Panc1 (cell line): Measurements from ENCODE around the gene INSC. TPM values are rescaled to one million over a fixed set of nuclear protein-coding genes. Genes with fewer than 3 reads are reported as not detected.

Experiments
- ATAC-seq: fragments of 200-7000 bp; cut with Tn5 transposase; 2 replicates; pipeline ENCODE4 v1.9.1; 2020; ENCODE audit warnings: mild to moderate bottlenecking, moderate library complexity
- BruUV-seq: library from RNA; stranded (reverse); fragments of 400-500 nt; replicated peaks from 2 replicates; lab custom pipeline; 2021; lab: Mats Ljungman, UMichigan
- CTCF ChIA-PET: fragments of 300-600 bp; sonication (Branson Sonifier 250); formaldehyde crosslinking; loops from one replicate; lab custom pipeline; 2022; ENCODE audit warnings: antibody characterized with exemption; lab: Charles Lee
- POLR2A ChIA-PET: fragments of 300-600 bp; sonication (Branson Sonifier 250); formaldehyde crosslinking; loops from one replicate; lab custom pipeline; 2022; ENCODE audit warnings: antibody characterized with exemption; lab: Charles Lee
- DNase-seq: peaks from one replicate; pipeline ENCODE4 v3.0.0-alpha.2; 2010; ENCODE audit warnings: low read depth, low spot score
- H3K27ac ChIP-seq: 2 replicates; pipeline ENCODE4 v1.5.1; 2011; ENCODE audit warnings: mild to moderate bottlenecking, low read length, inconsistent platforms
- H3K27me3 ChIP-seq: fragments of 200-500 bp; sonication (Bioruptor generic); 2 replicates; pipeline ENCODE4 v1.6.0; 2014; ENCODE audit warnings: low read length, inconsistent platforms; ENCODE audit not compliant: control insufficient read depth, insufficient read depth
- H3K36me3 ChIP-seq: fragments of 200-500 bp; sonication (Bioruptor generic); 2 replicates; pipeline ENCODE4 v1.5.1; 2014; ENCODE audit warnings: inconsistent platforms, mild to moderate bottlenecking, low read length, moderate library complexity; ENCODE audit not compliant: control insufficient read depth, insufficient read depth
- H3K4me1 ChIP-seq: 2 replicates; pipeline ENCODE4 v1.5.1; 2011; ENCODE audit warnings: inconsistent platforms, mild to moderate bottlenecking, low read length, moderate library complexity; ENCODE audit not compliant: control insufficient read depth, insufficient read depth
- H3K4me3 ChIP-seq, 2 experiments: 2 replicates each; pipeline ENCODE4 v1.5.1; 2011 to 2012; ENCODE audit warnings: low read depth in 2 of 2, low read length in 2 of 2, mild to moderate bottlenecking in 2 of 2, inconsistent platforms in 1 of 2, moderate library complexity in 1 of 2
- H3K9me3 ChIP-seq: fragments of 200-500 bp; sonication (Bioruptor generic); 2 replicates; pipeline ENCODE4 v1.5.1; 2014; ENCODE audit warnings: low read depth, mild to moderate bottlenecking, inconsistent platforms, low read length, moderate library complexity; ENCODE audit not compliant: control insufficient read depth, insufficient read depth
- CTCF ChIP-seq: fragments of 450-650 bp; IDR thresholded peaks from 2 replicates; pipeline ENCODE4 v1.5.1; 2017; ENCODE audit warnings: mild to moderate bottlenecking
- POLR2AphosphoS5 ChIP-seq: IDR thresholded peaks from 2 replicates; pipeline ENCODE4 v1.6.1; 2012; ENCODE audit warnings: mild to moderate bottlenecking, low read depth, low read length, moderate library complexity
- REST ChIP-seq, 2 experiments: IDR thresholded peaks; 2 replicates each; pipeline ENCODE4 v1.6.1; 2011 to 2012; ENCODE audit warnings: low read depth in 2 of 2, control low read depth in 1 of 2, low read length in 1 of 2, mild to moderate bottlenecking in 1 of 2, moderate library complexity in 1 of 2; ENCODE audit not compliant: insufficient read depth in 1 of 2
- SIN3A ChIP-seq: IDR thresholded peaks from 2 replicates; pipeline ENCODE4 v1.6.1; 2012; ENCODE audit warnings: low read depth, mild to moderate bottlenecking, low read length, moderate library complexity, borderline replicate concordance; ENCODE audit not compliant: insufficient read depth
- TCF7L2 ChIP-seq: IDR thresholded peaks from 2 replicates; pipeline ENCODE4 v1.6.1; 2011; ENCODE audit warnings: mild to moderate bottlenecking, low read depth, low read length, inconsistent platforms
- in situ Hi-C: cut with HindIII; loops from 2 replicates; pipeline ENCODE4 v1.10.0; 2016; ENCODE audit warnings: low sequenced_read_pairs, low pct_unique_long_range_greater_than_20kb
- intact Hi-C: fragments of 100-400 bp; cut with micrococcal nuclease; formaldehyde crosslinking; loops from one replicate; pipeline ENCODE4 v1.10.0; 2022; ENCODE audit not compliant: unreplicated experiment
- total RNA-seq: library from RNA; stranded (reverse); gene quantifications from one replicate; pipeline ENCODE4 v1.2.1, GENCODE V29; 2021; ENCODE audit not compliant: unreplicated experiment

Gene INSC
- total RNA-seq, 1 experiment from 2014 or later = 0.08 TPM

- TF ChIP-seq TCF7L2 (no peak), SIN3A (no peak), REST (IDR thresholded peaks at IDR 0.05; ENCODE audit: insufficient read depth in 1 of 2, low read depth in 2 of 2, low read length in 1 of 2) (no peak), POLR2AphosphoS5 (no peak), CTCF (no peak)
- ATAC-seq (no peak), DNase-seq (no peak)
- Histone ChIP-seq H3K36me3 (no peaks in the 10 kb centered on the region), H3K9me3 (no peaks in the 10 kb centered on the region), H3K4me3 (no peak overlapping the region), H3K4me1 (no peaks in the 10 kb centered on the region), H3K27me3 (no peaks in the 10 kb centered on the region), H3K27ac (no peak overlapping the region)
- POLR2A ChIA-PET = no interaction called here
- CTCF ChIA-PET = no interaction called here
- no TSS peak for BruUV-seq
- intact Hi-C loops (no loop called here), in situ Hi-C loops (no loop called here)
Observed at GRCh38 chr11:15215005-15215404, 100.3 kb downstream of the INSC start.

GRCh38 chr11:15216678-15217077, 102.0 kb downstream of the INSC start:
- no peak for TF ChIP-seq POLR2AphosphoS5
- TF ChIP-seq TCF7L2 = no peak
- TF ChIP-seq CTCF = peak; percentile 70
- TF ChIP-seq SIN3A = no peak
- Histone ChIP-seq H3K4me3 (no peak overlapping the region), H3K9me3 (no peaks in the 10 kb centered on the region), H3K36me3 (no peaks in the 10 kb centered on the region), H3K27me3 (no peaks in the 10 kb centered on the region), H3K27ac (no peak overlapping the region), H3K4me1 (no peaks in the 10 kb centered on the region)
- intact Hi-C loops (no loop called here), in situ Hi-C loops (no loop called here)
- ATAC-seq (no peak), DNase-seq (no peak)
- ChIA-PET CTCF (no interaction called here), POLR2A (no interaction called here)
- no TSS peak for BruUV-seq

- Histone ChIP-seq H3K9me3 (no peaks in the 10 kb centered on the region), H3K27ac (no peak overlapping the region), H3K4me3 (no peak overlapping the region), H3K27me3 (no peaks in the 10 kb centered on the region), H3K4me1 (no peaks in the 10 kb centered on the region), H3K36me3 (no peaks in the 10 kb centered on the region)
- ChIA-PET CTCF (no interaction called here), POLR2A (no interaction called here)
- TF ChIP-seq TCF7L2 (no peak), SIN3A (no peak), REST (IDR thresholded peaks at IDR 0.05; ENCODE audit: insufficient read depth in 1 of 2, low read depth in 2 of 2, low read length in 1 of 2) (no peak), CTCF (no peak), POLR2AphosphoS5 (no peak)
- no peak for ATAC-seq
- intact Hi-C loops (no loop called here), in situ Hi-C loops (no loop called here)
- DNase-seq = no peak
- BruUV-seq = no TSS peak
Observed at GRCh38 chr11:15217416-15217815, 102.7 kb downstream of the INSC start.
